GM12878 (cell line): ENCODE data around the gene PROX2. TPM values are rescaled to one million over a fixed set of nuclear protein-coding genes. Genes with fewer than 3 reads are reported as not detected.

Experiments used
- ATAC-seq: fragments of 200-7000 bp; cut with Tn5 transposase; 3 replicates; pipeline ENCODE4 v1.9.1; 2020; ENCODE audit warnings: mild to moderate bottlenecking, moderate library complexity
- BruUV-seq: library from RNA; stranded (reverse); fragments of 400-500 nt; replicated peaks from 2 replicates; lab custom pipeline; 2021; lab: Mats Ljungman, UMichigan
- CTCF ChIA-PET: fragments of 300-600 bp; sonication (Branson Sonifier 250); formaldehyde crosslinking; extraction: SDS; loops from one replicate; lab custom pipeline; 2021; ENCODE audit warnings: inconsistent platforms; lab: Yijun Ruan, JAX
- POLR2A ChIA-PET: fragments of 350-600 bp; formaldehyde crosslinking; extraction: SDS; loops from one replicate; lab custom pipeline; 2021; ENCODE audit warnings: inconsistent platforms; lab: Charles Lee
- RAD21 ChIA-PET: fragments of 300-600 bp; sonication (Branson Sonifier 250); formaldehyde crosslinking; loops from one replicate; lab custom pipeline; 2023; ENCODE audit warnings: antibody characterized with exemption; ENCODE audit not compliant: unreplicated experiment; lab: Charles Lee
- SMC1A ChIA-PET: fragments of 300-600 bp; sonication (Branson Sonifier 250); formaldehyde crosslinking; loops from one replicate; lab custom pipeline; 2023; ENCODE audit not compliant: unreplicated experiment, uncharacterized antibody; lab: Charles Lee
- DNase-seq: peaks from one replicate; pipeline ENCODE4 v3.0.0-alpha.2; 2011; ENCODE audit warnings: low read depth, low spot score
- FAIRE-seq: peaks from 3 replicates; lab custom pipeline; 2011; peaks lifted over from hg19 to GRCh38; lab: Jason Lieb, UNC
- H2AFZ ChIP-seq: 2 replicates; pipeline ENCODE4 v1.6.0; 2011; ENCODE audit warnings: low read depth, low read length, control low read depth; ENCODE audit not compliant: control insufficient read depth
- H3K27ac ChIP-seq: 2 replicates; pipeline ENCODE4 v1.5.1; 2011; ENCODE audit warnings: control low read depth; ENCODE audit not compliant: control insufficient read depth, insufficient read depth
- H3K27me3 ChIP-seq, 2 experiments: replicated peaks in 1 of 2; 2 replicates each; pipeline versions ENCODE4 v1.6.0 to v1.6.1; 2011; ENCODE audit warnings: low read length in 1 of 2; ENCODE audit not compliant: control insufficient read depth in 2 of 2, insufficient read depth in 2 of 2
- H3K36me3 ChIP-seq, 2 experiments: 2 replicates each; pipeline ENCODE4 v1.5.1; 2011; ENCODE audit warnings: low read length in 1 of 2; ENCODE audit not compliant: control insufficient read depth in 2 of 2, insufficient read depth in 2 of 2
- H3K4me1 ChIP-seq: 2 replicates; pipeline ENCODE4 v1.6.1; 2011; ENCODE audit warnings: mild to moderate bottlenecking, low read length, moderate library complexity, mixed read lengths; ENCODE audit not compliant: control insufficient read depth, insufficient read depth
- H3K4me2 ChIP-seq: 2 replicates; pipeline ENCODE4 v1.6.0; 2011; ENCODE audit warnings: control low read depth; ENCODE audit not compliant: control insufficient read depth, insufficient read depth
- H3K4me3 ChIP-seq: fragments of 200-600 bp; sonication (generic); 2 replicates; pipeline ENCODE4 v1.5.1; 2016
- H3K79me2 ChIP-seq: 2 replicates; pipeline ENCODE4 v1.6.0; 2011; ENCODE audit warnings: low read length; ENCODE audit not compliant: control insufficient read depth, insufficient read depth
- H3K9ac ChIP-seq: 2 replicates; pipeline ENCODE4 v1.8.0; 2011; ENCODE audit warnings: low read length, control low read depth, mixed read lengths; ENCODE audit not compliant: control insufficient read depth, insufficient read depth
- H3K9me3 ChIP-seq: replicated peaks from 3 replicates; pipeline ENCODE4 v1.5.1; 2011; ENCODE audit warnings: mild to moderate bottlenecking, low read length; ENCODE audit not compliant: control insufficient read depth, insufficient read depth
- H4K20me1 ChIP-seq: 2 replicates; pipeline ENCODE4 v1.6.0; 2011; ENCODE audit not compliant: control insufficient read depth, insufficient read depth
- CEBPB ChIP-seq, 2 experiments: fragments of 150-350 bp in 1 of 2; IDR thresholded peaks; 2 replicates each; pipeline ENCODE4 v1.6.1; 2012 to 2014; ENCODE audit warnings: low read depth in 2 of 2, low read length in 2 of 2, borderline replicate concordance in 1 of 2, inconsistent platforms in 1 of 2
- DPF2 ChIP-seq: fragments of 450-650 bp; IDR thresholded peaks from 2 replicates; pipeline ENCODE4 v1.6.1; 2017; ENCODE audit warnings: mild to moderate bottlenecking
- EGR1 ChIP-seq, 2 experiments: IDR thresholded peaks; 1 replicate in 1 of 2; 2 replicates in 1 of 2; pipeline ENCODE4 v1.6.1; 2011 to 2012; ENCODE audit warnings: low read depth in 2 of 2, low read length in 2 of 2, borderline replicate concordance in 1 of 2, mild to moderate bottlenecking in 1 of 2, moderate library complexity in 1 of 2
- EZH2 ChIP-seq: IDR thresholded peaks from 2 replicates; pipeline ENCODE4 v1.6.1; 2012; ENCODE audit warnings: low read depth, mild to moderate bottlenecking, control low read depth, inconsistent platforms, low read length, borderline replicate concordance; ENCODE audit not compliant: control insufficient read depth
- KAT2A ChIP-seq: conservative IDR thresholded peaks from 2 replicates; pipeline ENCODE4 v1.6.1; 2011; ENCODE audit warnings: low read depth, low read length; ENCODE audit not compliant: control insufficient read depth
- MEF2A ChIP-seq: IDR thresholded peaks from 2 replicates; pipeline ENCODE4 v1.6.1; 2011; ENCODE audit warnings: low read depth, mild to moderate bottlenecking, low read length, moderate library complexity; ENCODE audit not compliant: insufficient read depth
- MYB ChIP-seq: fragments of 150-350 bp; IDR thresholded peaks from 2 replicates; pipeline ENCODE4 v1.6.1; 2014; ENCODE audit warnings: mild to moderate bottlenecking, low read depth, low read length, borderline replicate concordance
- SP1 ChIP-seq: IDR thresholded peaks from one replicate; pipeline ENCODE4 v1.6.1; 2011; ENCODE audit warnings: low read depth, low read length
- SREBF1 ChIP-seq: IDR thresholded peaks from 2 replicates; pipeline ENCODE4 v1.6.1; 2012; ENCODE audit warnings: mild to moderate bottlenecking, low read length
- YY1 ChIP-seq: IDR thresholded peaks from 2 replicates; pipeline ENCODE4 v1.6.1; 2011; ENCODE audit warnings: low read depth, mild to moderate bottlenecking, low read length
- WGBS: methylation state at CpG from one replicate; pipeline ENCODE4 v1.1.6; 2016; ENCODE audit warnings: low lambda C conversion rate; ENCODE audit not compliant: insufficient replicate concordance, insufficient coverage; ENCODE audit errors: missing lambda C conversion rate; 5-methylcytosine and 5-hydroxymethylcytosine counted together
- in situ Hi-C: fragments of 300-500 bp; cut with MboI; formaldehyde crosslinking; loops from 9 replicates; pipeline ENCODE4 v1.14.3; 2018; ENCODE audit warnings: mixed read lengths
- intact Hi-C: fragments of 100-400 bp; cut with micrococcal nuclease; formaldehyde crosslinking; loops from one replicate; pipeline ENCODE4 v1.14.2; 2022; ENCODE audit not compliant: unreplicated experiment
- polyA plus RNA-seq, 11 experiments: library from polyadenylated mRNA; depleted of rRNA in 4 of 11; unstranded in 6 of 11; stranded (reverse) in 5 of 11; fragments of >200 nt; fragmentation: Nextera tagmentation in 4 of 11; fragmentation: Illumina TruSeq in 1 of 11; extraction: Ambion mirVana in 4 of 11; extraction: Trizol in 1 of 11; gene quantifications; 1 replicate in 1 of 11; 2 replicates in 10 of 11; pipeline versions ENCODE4 v1.2.1 to v1.2.3, GENCODE V29; 2011 to 2016; ENCODE audit warnings: inconsistent platforms in 2 of 11, missing spikeins in 2 of 11, low read depth in 1 of 11
- total RNA-seq, 4 experiments: library from RNA; depleted of rRNA in 3 of 4; stranded (reverse); fragments of >200 nt in 3 of 4; fragmentation: Illumina TruSeq in 1 of 4; extraction: Trizol in 1 of 4; gene quantifications; 2 replicates each; pipeline versions ENCODE4 v1.2.1 to v1.2.3, GENCODE V29; 2013 to 2021
- TF ChIP-seq, protein P1 (sequence below): IDR thresholded peaks from 2 replicates; pipeline ENCODE4 v1.6.1; 2012; ENCODE audit warnings: mild to moderate bottlenecking, low read depth, low read length
- TF ChIP-seq, protein P2 (sequence below): fragments of 450-650 bp; formaldehyde crosslinking; IDR thresholded peaks from 2 replicates; pipeline ENCODE4 v1.4.0; 2022; ENCODE audit warnings: mild to moderate bottlenecking, moderate library complexity
- TF ChIP-seq, protein P3 (sequence below): fragments of 450-650 bp; formaldehyde crosslinking; IDR thresholded peaks from 2 replicates; pipeline ENCODE4 v1.5.0; 2022; ENCODE audit warnings: mild to moderate bottlenecking, missing genetic modification characterization

PROX2 gene
- total and polyA plus RNA-seq, 10 of the 15 experiments (the other 5 are each of a cell fraction or from before 2014, with no cell fraction given): 0.04 to 0.42 (median 0.19) TPM

DNA sequence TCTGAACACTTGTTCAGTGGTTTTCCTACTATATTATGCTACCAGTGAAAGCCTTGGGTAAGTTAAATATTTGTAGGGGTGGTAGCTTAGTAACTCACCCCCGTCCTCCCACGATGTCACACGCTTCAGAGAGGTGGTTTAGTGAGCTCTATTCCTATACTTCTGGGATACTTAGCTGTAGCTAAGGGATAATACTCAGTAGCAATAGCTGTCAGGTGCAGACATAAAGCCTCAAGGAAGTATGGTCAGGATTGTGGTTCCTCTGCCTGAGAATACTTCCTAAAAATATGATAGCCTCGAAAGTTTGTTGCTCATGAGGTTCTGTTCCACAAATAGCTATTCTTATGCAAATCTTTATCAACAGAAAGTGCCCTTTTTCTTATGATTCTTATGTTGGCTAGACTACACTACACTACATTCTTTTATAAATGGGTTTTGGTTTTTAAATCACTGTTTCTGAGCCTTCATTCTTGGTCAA is 17.7 kb upstream of the PROX2 start:
- ChIA-PET POLR2A (interaction anchor here (0.6 to 1.8 kb wide), 5 partner anchors 9 to 127 kb away, joined by 3 to 11 read pairs (median 4); partner anchors contain the start of gene DLST), RAD21 (interaction anchor here (0.9 to 2.6 kb wide), 8 partner anchors 9 to 195 kb away, joined by 3 to 20 read pairs (median 4); no protein-coding TSS in a partner anchor), SMC1A (interaction anchor here (0.9 to 2.6 kb wide), 11 partner anchors 9 to 195 kb away, joined by 3 to 17 read pairs (median 5); no protein-coding TSS in a partner anchor), CTCF (interaction anchor here (0.6 to 26.0 kb wide), 11 partner anchors 9 to 195 kb away, joined by 3 to 552 read pairs (median 5); partner anchors contain the start of gene DLST)
- Histone ChIP-seq H3K27ac (peak overlapping the region; percentile 63), H4K20me1 (no peaks in the 10 kb centered on the region), H3K79me2 (no peaks in the 10 kb centered on the region), H3K9me3 (no peaks in the 10 kb centered on the region), H3K36me3 (peaks cover 19 to 55% of the 10 kb centered on the region in 2 experiments), H3K4me2 (peak overlapping the region; percentile 67), H3K27me3 (no peaks in the 10 kb centered on the region), H3K4me1 (peaks cover 35% of the 10 kb centered on the region), H3K4me3 (no peak overlapping the region; the same call in 1 of the 2 replicates), H3K9ac (peak overlapping the region; percentile 5; the same call in 1 of the 2 replicates), H2AFZ (no peak overlapping the region)
- in situ Hi-C loops: no loop called here
- FAIRE-seq (peak; percentile 41), DNase-seq (peak; percentile 37), ATAC-seq (peak; percentile 69)
- no TSS peak for BruUV-seq
- WGBS: 10% methylated on average over 4 of the region's 4 CpGs
- intact Hi-C loops: no loop called here
- TF ChIP-seq KAT2A: no peak
- no peak for TF ChIP-seq DPF2
- no peak for TF ChIP-seq CEBPB (IDR thresholded peaks at IDR 0.05; ENCODE audit: borderline replicate concordance in 1 of 2, low read depth in 2 of 2, low read length in 2 of 2)
- no peak for TF ChIP-seq SREBF1
- peak; percentile 92 for TF ChIP-seq MEF2A
- TF ChIP-seq EGR1 (IDR thresholded peaks at IDR 0.05; ENCODE audit: borderline replicate concordance in 1 of 2, low read depth in 2 of 2, low read length in 2 of 2): peak in 1 of 2 experiments; percentile 39; a peak in 1 of 3 replicates
- TF ChIP-seq, protein P1, sequence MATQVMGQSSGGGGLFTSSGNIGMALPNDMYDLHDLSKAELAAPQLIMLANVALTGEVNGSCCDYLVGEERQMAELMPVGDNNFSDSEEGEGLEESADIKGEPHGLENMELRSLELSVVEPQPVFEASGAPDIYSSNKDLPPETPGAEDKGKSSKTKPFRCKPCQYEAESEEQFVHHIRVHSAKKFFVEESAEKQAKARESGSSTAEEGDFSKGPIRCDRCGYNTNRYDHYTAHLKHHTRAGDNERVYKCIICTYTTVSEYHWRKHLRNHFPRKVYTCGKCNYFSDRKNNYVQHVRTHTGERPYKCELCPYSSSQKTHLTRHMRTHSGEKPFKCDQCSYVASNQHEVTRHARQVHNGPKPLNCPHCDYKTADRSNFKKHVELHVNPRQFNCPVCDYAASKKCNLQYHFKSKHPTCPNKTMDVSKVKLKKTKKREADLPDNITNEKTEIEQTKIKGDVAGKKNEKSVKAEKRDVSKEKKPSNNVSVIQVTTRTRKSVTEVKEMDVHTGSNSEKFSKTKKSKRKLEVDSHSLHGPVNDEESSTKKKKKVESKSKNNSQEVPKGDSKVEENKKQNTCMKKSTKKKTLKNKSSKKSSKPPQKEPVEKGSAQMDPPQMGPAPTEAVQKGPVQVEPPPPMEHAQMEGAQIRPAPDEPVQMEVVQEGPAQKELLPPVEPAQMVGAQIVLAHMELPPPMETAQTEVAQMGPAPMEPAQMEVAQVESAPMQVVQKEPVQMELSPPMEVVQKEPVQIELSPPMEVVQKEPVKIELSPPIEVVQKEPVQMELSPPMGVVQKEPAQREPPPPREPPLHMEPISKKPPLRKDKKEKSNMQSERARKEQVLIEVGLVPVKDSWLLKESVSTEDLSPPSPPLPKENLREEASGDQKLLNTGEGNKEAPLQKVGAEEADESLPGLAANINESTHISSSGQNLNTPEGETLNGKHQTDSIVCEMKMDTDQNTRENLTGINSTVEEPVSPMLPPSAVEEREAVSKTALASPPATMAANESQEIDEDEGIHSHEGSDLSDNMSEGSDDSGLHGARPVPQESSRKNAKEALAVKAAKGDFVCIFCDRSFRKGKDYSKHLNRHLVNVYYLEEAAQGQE: no peak
- TF ChIP-seq, protein P2, sequence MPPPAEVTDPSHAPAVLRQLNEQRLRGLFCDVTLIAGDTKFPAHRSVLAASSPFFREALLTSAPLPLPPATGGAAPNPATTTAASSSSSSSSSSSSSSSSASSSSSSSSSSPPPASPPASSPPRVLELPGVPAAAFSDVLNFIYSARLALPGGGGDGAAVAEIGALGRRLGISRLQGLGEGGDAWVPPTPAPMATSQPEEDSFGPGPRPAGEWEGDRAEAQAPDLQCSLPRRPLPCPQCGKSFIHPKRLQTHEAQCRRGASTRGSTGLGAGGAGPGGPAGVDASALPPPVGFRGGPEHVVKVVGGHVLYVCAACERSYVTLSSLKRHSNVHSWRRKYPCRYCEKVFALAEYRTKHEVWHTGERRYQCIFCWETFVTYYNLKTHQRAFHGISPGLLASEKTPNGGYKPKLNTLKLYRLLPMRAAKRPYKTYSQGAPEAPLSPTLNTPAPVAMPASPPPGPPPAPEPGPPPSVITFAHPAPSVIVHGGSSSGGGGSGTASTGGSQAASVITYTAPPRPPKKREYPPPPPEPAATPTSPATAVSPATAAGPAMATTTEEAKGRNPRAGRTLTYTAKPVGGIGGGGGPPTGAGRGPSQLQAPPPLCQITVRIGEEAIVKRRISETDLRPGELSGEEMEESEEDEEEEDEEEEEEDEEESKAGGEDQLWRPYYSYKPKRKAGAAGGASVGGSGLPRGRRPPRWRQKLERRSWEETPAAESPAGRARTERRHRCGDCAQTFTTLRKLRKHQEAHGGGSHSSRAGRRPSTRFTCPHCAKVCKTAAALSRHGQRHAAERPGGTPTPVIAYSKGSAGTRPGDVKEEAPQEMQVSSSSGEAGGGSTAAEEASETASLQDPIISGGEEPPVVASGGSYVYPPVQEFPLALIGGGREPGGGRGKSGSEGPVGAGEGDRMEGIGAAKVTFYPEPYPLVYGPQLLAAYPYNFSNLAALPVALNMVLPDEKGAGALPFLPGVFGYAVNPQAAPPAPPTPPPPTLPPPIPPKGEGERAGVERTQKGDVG (CRISPR knock-in tag): no peak
- TF ChIP-seq SP1: no peak
- TF ChIP-seq, protein P3, sequence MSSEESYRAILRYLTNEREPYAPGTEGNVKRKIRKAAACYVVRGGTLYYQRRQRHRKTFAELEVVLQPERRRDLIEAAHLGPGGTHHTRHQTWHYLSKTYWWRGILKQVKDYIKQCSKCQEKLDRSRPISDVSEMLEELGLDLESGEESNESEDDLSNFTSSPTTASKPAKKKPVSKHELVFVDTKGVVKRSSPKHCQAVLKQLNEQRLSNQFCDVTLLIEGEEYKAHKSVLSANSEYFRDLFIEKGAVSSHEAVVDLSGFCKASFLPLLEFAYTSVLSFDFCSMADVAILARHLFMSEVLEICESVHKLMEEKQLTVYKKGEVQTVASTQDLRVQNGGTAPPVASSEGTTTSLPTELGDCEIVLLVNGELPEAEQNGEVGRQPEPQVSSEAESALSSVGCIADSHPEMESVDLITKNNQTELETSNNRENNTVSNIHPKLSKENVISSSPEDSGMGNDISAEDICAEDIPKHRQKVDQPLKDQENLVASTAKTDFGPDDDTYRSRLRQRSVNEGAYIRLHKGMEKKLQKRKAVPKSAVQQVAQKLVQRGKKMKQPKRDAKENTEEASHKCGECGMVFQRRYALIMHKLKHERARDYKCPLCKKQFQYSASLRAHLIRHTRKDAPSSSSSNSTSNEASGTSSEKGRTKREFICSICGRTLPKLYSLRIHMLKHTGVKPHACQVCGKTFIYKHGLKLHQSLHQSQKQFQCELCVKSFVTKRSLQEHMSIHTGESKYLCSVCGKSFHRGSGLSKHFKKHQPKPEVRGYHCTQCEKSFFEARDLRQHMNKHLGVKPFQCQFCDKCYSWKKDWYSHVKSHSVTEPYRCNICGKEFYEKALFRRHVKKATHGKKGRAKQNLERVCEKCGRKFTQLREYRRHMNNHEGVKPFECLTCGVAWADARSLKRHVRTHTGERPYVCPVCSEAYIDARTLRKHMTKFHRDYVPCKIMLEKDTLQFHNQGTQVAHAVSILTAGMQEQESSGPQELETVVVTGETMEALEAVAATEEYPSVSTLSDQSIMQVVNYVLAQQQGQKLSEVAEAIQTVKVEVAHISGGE (CRISPR knock-in tag): no peak
- no peak for TF ChIP-seq MYB
- TF ChIP-seq EZH2: no peak
- no peak for TF ChIP-seq YY1
